RCC 7860 (cell line): ENCODE data around the gene RNF11.
"Not testable (repeated sequence)": the region's sequence is repeated elsewhere in the genome, so short reads cannot be mapped to it uniquely, and the experiment has no call there.

Source experiments
- DNase-seq: peaks from one replicate; pipeline ENCODE4 v3.0.0-alpha.2; 2015; ENCODE audit warnings: low spot score
- FAIRE-seq: peaks from 2 replicates; lab custom pipeline; 2012; peaks lifted over from hg19 to GRCh38; lab: Jason Lieb, UNC

RNF11 gene

DNA sequence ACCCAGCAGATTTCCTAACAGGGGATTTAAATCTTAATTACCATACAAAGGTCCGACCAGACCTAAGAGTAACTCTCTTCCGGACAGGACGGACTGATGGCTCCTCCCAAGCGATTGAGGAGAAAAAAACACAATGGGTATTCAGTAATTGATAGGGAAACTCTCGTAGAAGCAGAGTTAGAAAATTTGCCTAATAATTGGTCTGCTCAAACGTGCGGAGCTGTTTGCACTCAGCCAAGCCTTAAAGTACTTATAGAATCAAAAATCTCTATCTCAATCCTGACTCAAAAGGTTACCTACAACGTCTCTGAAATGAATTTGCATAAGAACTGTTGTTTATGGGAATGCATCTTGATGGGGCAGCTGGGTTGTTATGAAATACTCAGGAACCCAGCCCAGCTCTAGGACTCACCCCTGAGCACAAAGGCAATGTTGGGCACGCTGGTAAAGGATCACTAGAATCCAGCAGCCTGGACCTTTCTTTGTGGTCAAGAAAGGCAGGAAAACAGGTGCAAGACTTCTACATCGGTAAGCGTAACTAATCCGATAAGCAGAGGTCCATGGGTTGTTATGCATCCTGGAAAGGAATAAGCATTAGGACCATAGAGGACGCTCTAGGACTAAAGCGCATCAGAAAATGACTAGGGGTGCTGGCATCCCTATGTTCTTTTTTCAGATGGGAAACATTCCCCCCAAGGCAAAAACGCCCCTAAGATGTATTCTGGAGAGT is 8.7 kb upstream of the RNF11 start:
- not testable (repeated sequence) for DNase-seq, FAIRE-seq

DNA sequence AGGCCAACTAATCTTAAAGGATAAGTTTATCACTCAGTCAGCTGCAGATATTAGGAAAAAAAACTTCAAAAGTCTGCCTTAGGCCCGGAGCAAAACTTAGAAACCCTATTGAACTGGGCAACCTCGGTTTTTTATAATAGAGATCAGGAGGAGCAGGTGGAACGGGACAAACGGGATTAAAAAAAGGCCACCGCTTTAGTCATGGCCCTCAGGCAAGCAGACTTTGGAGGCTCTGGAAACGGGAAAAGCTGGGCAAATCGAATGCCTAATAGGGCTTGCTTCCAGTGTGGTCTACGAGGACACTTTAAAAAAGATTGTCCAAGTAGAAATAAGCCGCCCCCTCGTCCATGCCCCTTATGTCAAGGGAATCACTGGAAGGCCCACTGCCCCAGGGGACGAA is 7.6 kb upstream of the RNF11 start:
- FAIRE-seq, DNase-seq: not testable (repeated sequence)

DNA sequence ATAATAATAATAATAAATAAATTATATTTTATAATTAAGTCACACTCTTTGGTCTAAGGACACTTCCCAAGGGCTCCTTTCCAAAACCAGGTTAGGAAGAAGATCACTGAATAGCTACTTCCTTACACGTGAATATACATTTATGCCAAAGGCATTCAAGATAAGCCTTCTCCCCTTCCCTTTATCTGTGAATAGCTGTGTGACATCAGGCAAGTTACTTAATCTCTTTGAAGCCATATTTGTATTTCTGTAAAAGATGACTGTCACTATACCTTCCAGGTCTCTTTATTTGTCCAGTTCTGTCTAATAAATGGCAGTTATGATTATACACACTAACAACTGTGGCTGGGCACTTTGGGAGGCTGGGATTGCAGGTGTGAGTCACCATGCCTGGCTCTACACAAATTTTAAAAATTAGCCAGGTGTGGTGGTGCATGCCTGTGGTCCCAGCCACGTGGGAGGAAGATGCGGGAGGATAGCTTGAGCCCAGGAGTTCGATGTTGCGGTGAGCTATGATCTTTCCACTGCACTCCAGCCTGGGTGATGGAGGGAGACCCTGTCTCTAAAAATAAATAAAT is 5.5 kb upstream of the RNF11 start:
- peak; percentile 38 for DNase-seq
- FAIRE-seq = no peak

DNA sequence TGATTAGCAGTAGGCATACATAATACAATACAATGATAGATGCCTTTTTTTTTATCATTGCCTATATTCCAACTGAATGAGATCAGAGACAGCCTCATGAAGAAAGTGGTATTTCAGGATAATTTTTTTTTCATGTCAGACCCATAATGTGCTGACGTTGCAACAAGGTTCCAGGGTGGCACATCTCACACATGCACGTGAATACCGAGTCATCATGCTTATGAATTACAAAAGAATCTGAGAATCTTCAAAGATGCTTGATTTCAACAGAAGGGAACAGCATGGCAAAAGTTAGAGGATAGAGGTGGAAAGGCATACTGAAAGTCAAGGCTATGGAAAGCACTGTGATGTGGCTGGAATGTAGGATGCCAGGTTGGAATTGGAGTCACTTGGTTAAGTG is 5.0 kb upstream of the RNF11 start:
- peak; percentile 15 for DNase-seq
- no peak for FAIRE-seq

DNA sequence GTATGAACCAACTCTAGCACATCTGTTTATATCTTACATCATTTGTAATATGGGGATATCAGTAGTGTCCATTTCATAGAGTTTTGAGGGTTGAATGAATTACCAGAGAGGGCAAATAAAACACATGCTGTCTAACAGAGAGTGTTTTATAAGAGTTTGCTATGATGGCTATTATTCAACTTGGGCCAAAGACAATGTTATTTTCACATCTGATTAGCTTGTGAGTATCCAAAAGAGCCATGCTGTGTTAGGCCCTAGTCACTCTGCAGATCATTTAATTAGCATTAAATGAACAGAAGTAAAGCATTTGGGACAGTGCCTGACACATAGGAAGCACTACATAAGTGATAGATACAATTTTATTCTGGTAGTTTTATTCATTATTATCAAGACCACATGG is 4.2 kb upstream of the RNF11 start:
- FAIRE-seq = no peak
- no peak for DNase-seq

DNA sequence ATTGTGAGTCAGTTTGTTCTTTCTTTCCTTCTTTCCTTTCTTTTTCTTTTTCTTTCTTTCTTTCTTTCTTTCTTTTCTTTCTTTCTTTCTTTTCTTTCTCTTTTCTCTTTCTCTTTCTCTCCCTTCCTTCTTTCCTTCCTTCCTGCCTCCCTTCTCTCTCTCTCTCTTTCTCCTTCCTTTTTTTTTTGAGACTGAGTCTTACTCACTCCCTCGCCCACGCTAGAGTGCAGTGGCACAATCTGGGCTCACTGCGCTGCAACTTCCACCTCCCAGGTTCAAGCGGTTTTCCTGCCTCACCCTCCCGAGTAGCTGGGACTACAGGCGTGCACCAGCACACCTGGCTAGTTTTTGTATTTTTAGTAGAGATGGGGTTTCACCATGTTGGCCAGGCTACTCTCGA is 1.8 kb upstream of the RNF11 start:
- not testable (repeated sequence) for FAIRE-seq, DNase-seq

DNA sequence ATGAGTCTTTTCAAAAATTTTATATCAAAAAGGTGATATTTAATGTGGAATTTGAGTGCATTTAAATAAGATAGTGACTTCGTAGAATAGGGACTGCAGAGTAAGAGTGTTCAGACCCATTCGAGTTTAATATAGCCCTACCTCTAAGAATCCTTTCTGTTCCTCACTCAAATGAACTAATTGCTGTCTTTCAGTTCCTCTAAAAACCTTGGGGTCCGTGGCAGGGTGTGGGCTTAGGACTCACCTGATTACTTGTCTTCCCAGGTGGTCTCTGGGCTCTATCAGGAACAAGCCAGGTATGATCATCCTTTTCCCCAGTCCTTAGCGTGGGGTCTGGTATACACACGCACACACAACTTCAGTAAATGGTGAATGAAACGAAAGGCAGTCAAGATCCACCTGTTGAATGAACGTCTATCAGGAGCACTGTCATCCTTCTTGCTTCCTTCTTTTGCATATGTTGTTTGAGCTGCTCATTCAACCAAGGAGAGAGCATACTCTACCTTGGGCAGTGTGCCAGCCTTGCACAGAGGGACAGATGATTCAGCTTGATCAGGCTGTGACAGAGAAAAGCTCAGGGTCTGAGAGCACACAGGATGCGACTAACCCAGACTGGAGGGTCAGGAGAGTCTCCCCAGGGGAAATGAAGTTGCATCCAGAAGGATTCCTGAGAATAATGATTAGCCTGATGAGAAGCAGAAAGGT is 1.2 kb upstream of the RNF11 start:
- peak; percentile 97 for DNase-seq
- peak; percentile 95 for FAIRE-seq

DNA sequence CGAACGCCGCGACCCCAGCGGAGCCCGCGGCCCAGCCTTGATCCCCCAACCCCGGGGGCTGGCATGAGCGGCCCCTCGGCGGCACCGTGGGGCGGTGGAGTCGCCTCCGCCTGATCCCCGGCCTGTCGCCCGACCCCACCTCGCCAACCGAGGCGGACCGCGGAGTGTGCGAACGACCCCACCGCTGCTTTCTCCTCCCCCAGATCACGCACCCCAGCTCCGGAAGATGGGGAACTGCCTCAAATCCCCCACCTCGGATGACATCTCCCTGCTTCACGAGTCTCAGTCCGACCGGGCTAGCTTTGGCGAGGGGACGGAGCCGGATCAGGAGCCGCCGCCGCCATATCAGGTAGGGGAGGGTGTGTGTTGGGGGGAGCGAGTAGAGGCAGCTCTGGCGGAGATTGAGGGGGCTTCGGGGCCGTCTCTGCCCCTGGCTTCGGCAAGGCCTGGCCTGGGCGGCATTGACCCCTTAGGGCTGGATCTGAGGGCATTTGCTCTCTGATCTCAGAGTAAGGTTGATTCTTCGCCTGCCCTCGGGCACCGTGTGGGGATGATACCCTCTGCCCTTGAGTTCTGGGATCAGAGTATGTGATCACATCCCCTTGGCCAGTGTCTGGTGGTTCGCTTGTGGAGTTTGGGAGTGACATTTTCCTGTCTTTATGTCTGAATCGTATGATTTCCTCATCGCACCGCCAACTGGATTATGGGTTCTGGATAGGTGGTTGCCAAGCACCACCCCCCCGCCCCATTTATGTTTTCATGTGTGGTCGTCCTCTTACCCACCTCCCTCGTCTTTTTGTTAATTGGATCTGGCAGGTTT is 668 bp downstream of the RNF11 start:
- FAIRE-seq (no peak), DNase-seq (peak; percentile 11)

DNA sequence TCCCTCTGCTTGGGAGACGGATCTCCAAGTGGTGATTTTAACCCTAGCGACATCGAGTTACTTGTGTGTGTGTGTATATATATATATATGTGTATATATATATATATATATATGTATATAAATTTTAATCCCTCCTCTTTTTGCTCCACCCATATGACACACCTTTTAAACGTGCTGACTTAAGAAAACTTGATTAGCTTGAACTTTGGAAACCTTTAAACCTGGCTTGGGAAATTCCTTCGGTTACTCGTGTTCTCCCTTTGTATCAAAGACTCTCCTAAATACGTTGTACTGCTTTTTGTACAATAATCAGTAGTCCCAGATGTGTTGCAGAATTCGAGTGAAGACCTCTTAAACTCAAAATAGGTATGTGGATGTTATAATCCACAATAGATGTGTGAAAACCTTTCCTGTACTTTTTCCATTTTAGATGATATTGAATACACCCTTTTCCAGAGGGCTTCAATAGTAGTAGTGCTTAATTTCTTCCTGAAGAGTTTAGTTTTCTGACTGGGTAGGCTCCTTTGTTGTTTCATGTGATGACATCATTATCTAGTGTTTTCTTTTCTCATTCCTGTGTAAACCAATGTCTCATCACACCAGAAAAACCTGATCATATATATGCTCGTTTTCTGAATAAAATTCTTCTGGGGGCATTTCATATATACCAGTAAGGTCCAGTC is 1.4 kb downstream of the RNF11 start:
- FAIRE-seq = no peak

DNA sequence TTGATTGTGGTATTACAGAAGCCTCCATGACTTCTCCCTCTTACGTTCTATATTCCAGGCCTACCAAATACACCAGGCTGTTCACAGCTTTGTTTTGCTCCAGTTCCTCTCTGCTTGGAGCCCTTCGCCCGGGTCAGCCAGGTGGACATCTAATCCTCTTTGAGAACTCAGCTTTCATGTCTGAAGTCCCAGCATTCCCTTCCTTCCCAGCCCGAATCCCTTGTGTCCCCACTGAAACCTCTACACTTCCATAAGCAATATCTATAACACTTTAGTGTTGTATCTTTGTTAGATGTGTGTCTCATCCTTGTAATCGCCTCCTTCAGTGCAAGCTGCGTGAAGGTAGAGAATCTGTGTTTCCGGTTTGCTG is 1.9 kb downstream of the RNF11 start:
- DNase-seq (no peak), FAIRE-seq (no peak)

More for the DNA sequence above, 1.4 kb downstream of the RNF11 start:
- DNase-seq = peak; percentile 38

DNA sequence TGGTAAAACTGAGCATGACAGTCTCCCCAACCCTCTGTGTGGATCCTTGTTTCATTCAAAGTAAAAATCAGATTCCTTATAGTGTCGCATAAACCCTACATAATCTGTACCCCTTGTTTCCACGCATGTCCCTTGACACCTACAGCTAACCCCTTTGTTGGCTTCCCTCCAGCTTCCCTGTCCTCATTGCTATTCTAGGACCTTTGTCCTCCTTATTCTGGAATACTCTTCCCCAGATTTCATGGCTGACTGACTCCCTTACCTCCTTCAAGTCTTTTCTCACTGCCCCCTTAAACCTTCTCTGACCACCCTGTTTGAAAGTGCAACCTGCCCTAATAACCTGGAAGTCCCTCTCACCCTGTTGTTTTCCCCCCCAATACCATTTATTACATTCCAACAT is 4.0 kb downstream of the RNF11 start:
- DNase-seq (no peak), FAIRE-seq (no peak)

DNA sequence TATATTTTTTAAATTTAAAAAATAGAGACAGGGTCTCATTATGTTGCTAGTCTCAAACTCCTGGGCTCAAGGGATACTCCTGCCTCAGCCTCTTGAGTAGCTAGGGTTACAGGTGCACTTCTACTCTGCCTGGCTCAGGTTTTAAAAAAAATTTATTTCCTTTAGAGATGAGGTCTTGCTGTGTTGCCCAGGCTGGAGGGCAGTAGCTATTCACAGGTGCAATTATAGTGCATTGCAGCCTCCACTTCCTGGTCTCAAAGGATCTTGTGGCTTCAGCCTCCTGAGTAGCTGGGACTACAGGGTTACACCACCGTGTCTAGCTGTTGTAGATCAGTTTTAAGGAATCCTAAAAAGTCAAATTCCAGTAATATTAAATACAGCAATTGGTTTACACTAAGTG is 5.0 kb downstream of the RNF11 start:
- no peak for FAIRE-seq
- no peak for DNase-seq

DNA sequence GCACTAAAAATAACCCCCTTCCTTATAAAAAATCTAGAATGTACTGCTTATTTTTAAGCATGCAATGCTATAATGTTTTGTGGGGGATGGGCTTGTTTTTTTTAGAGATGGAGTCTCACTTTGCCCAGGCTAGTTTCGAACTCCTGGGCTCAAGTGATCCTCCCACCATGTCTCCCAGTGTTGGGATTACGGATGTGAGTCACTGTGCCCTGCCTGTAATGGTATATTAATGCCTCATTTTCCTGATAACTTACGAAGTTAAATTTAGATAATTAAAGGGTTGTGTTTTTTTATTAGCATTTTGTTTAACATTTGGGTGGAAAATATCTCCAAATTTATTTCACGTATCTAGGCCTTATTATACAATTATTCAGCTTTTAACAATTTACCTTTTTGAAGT is 6.5 kb downstream of the RNF11 start:
- DNase-seq (no peak), FAIRE-seq (no peak)

DNA sequence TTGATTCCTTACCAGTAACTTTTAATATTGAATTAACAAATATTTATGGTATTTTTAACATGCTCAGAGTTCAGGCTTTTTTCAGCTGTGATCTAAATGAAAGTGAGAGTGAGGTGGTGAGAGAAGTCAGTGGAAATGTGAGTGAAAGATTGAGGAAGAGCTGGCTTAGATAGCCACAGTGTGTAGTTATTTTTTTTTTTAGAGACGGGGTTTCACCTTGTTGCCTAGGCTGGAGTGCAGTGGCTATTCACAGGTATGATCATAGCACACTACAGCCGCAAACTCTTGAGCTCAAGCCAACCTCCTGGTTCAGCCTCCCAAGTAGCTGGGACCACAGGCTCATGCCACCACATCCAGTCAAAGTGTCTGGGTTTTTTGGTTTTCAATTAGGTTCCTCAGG is 10.9 kb downstream of the RNF11 start:
- FAIRE-seq (no peak), DNase-seq (no peak)

DNA sequence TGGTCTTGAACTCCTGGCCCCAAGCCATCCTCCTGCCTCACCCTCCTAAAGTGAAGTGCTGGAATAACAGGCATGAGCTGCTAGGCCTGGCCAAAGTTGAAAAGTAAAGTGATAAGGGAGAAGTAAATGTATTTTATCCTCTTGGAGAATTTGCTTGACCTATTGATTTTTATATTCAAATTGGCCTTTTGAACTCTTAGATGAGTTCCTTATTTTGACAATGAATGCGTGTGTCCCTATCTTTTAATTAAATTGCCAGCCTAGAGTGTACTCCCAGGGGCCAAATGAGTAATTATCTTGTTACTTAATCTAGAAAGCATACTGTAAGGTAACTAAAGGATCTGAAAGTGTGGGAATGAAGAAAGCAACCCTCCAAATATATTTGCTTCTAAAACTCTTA is 11.4 kb downstream of the RNF11 start:
- FAIRE-seq (no peak), DNase-seq (no peak)

DNA sequence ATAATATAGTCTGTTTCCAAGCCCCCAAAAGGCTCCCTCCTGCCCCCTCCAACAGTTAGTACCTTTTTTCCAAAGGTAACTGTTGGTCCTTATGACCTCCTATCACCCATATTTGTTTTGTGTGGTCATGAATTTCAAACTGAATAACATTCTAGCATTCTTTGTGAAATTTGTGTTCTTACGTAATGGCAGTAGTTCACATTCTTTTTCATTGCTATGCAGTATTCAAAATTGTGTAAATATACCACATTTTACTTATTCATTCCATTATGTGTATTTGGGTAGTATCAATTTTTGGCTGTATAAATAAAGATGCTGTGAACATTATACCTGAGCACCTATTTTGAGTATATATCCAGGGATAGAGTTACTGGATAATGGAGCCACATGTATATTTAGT is 13.4 kb downstream of the RNF11 start:
- no peak for DNase-seq
- FAIRE-seq = no peak

DNA sequence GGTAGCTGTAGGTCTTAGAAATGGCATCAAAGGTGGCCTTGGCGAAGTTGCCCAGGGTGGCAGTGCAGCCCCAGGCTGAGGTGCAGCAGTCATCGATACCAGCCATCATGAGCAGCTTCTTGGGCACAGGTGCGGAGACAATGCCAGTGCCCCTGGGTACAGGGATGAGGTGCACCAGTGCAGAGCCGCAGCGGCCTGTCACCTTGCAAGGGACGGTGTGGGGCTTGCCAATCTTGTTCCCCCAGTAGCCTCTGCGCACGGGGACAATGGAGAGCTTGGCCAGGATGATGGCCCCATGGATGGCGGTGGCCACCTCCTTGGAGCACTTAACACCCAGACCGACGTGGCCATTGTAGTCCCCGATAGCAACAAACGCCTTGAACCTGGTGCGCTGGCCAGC is 14.7 kb downstream of the RNF11 start:
- DNase-seq, FAIRE-seq: not testable (repeated sequence)

DNA sequence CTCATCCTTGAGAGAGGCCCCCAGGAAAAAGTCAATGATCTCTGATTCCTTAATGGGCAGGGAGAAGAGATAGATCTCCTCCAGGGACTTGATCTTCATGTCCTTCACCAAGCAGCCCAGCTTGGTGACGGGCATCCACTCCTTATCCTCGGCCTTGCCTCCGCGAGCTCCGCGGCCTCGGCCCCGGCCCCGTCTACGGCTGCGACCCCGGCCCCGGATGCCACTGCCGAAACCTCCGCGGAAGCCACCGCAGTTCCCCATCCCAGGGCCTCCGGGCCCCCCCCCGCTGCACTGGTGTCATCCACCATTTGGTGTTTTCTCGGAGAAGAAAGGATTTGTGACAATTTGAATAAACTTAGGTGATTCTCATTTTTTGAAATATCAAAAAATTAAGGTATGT is 15.1 kb downstream of the RNF11 start:
- not testable (repeated sequence) for DNase-seq, FAIRE-seq

DNA sequence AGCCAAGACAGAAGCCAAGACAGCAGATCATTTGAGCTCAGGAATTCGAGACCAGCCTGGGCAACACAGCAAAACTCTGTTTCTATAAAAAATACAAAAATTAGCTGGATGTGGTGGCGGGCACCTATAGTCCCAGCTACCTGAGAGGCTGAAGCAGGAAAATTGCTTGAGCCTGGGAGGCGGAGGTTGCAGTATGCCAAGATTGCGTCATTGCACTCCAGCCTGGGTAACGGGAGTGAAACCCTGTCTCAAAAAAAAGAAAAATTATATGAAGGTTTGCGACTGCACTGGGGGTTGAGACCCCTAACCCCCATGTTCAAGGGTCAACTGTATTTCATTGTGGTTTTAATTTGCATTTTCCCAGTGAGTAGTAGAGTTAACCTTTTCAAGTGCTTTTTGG is 16.3 kb downstream of the RNF11 start:
- no peak for FAIRE-seq
- DNase-seq = no peak

DNA sequence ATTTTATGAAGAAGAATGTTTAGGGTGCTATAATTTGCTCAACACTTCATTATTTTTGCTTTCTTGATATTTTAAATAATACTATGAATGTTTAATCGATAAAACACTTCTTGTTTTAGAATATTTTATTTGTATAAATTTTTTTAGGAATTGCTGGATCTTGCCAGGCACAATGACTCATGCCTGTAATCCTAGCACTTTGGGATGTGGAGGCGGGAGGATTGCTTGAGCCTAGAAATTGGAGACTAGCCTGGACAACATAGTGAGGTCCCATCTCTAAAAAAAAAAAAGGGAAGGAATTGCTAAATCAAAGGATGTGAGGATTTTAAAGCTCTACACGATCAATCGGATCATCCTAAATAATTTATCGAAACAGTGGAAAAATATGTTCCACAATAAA is 17.6 kb downstream of the RNF11 start:
- FAIRE-seq = no peak
- no peak for DNase-seq

DNA sequence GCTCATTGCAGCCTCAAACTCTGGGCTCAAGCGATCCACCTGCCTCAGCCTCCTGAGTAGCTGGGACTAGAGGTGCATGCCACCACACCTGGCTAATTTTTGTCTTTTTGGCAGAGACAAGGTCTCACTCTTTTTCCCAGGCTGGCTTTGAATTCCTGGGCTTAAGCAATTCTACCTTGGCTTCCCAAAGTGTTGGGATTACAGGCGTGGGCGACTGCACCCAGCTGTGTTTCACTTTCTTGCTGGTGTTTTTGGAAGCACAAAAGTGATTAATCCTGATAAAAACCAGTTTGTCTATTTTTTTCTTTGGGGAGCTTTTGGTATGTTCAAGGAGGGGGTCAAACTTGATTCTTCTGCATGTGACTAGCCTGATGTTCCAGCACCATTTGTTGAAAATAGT is 19.3 kb downstream of the RNF11 start:
- FAIRE-seq (no peak), DNase-seq (no peak)
